ENCODE measurements around the gene CEP57L1.

GRCh38 chr6:109053336-109053735 is 42.0 kb upstream of the CEP57L1 start:
- TF ChIP-seq EZH2 (IDR thresholded peaks at IDR 0.05; ENCODE audit: insufficient read depth, low read length) = no peak
- TF ChIP-seq, protein P1, sequence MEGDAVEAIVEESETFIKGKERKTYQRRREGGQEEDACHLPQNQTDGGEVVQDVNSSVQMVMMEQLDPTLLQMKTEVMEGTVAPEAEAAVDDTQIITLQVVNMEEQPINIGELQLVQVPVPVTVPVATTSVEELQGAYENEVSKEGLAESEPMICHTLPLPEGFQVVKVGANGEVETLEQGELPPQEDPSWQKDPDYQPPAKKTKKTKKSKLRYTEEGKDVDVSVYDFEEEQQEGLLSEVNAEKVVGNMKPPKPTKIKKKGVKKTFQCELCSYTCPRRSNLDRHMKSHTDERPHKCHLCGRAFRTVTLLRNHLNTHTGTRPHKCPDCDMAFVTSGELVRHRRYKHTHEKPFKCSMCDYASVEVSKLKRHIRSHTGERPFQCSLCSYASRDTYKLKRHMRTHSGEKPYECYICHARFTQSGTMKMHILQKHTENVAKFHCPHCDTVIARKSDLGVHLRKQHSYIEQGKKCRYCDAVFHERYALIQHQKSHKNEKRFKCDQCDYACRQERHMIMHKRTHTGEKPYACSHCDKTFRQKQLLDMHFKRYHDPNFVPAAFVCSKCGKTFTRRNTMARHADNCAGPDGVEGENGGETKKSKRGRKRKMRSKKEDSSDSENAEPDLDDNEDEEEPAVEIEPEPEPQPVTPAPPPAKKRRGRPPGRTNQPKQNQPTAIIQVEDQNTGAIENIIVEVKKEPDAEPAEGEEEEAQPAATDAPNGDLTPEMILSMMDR (IDR thresholded peaks at IDR 0.05; ENCODE audit: insufficient read depth, low read depth, low read length) = no peak
